Measurements from ENCODE around the gene MUC5AC.
"Not testable (repeated sequence)": the region's sequence is repeated elsewhere in the genome, so short reads cannot be mapped to it uniquely, and the experiment has no call there.

Gene MUC5AC

GRCh38 chr11:1231396-1232020, 73.8 kb downstream of the MUC5AC start:
- FAIRE-seq (no peak), DNase-seq (ENCODE audit: insufficient read length, low spot score) (no peak)

GRCh38 chr11:1232021-1232882, 74.5 kb downstream of the MUC5AC start:
- DNase-seq (ENCODE audit: insufficient read length, low spot score) (no peak), FAIRE-seq (no peak)

- no peak for DNase-seq (ENCODE audit: insufficient read length, low spot score)
- no peak for FAIRE-seq
Measured at GRCh38 chr11:1232883-1233321, 75.1 kb downstream of the MUC5AC start.

- FAIRE-seq (no peak), DNase-seq (ENCODE audit: insufficient read length, low spot score) (no peak)
Measured at GRCh38 chr11:1233351-1234053, 75.7 kb downstream of the MUC5AC start.

- no peak for FAIRE-seq
- no peak for DNase-seq (ENCODE audit: insufficient read length, low spot score)
Measured at GRCh38 chr11:1234054-1234720, 76.4 kb downstream of the MUC5AC start.

- FAIRE-seq (no peak), DNase-seq (ENCODE audit: insufficient read length, low spot score) (no peak)
Measured at GRCh38 chr11:1234771-1235305, 77.1 kb downstream of the MUC5AC start.

GRCh38 chr11:1235306-1235900, 77.7 kb downstream of the MUC5AC start:
- FAIRE-seq (no peak), DNase-seq (ENCODE audit: insufficient read length, low spot score) (no peak)

GRCh38 chr11:1235901-1236315, 78.2 kb downstream of the MUC5AC start:
- FAIRE-seq (no peak), DNase-seq (ENCODE audit: insufficient read length, low spot score) (no peak)

GRCh38 chr11:1236316-1237127, 78.8 kb downstream of the MUC5AC start:
- FAIRE-seq (no peak), DNase-seq (ENCODE audit: insufficient read length, low spot score) (no peak)

- DNase-seq (ENCODE audit: insufficient read length, low spot score) (no peak), FAIRE-seq (no peak)
Measured at GRCh38 chr11:1237128-1237580, 79.4 kb downstream of the MUC5AC start.

- no peak for FAIRE-seq
- no peak for DNase-seq (ENCODE audit: insufficient read length, low spot score)
Measured at GRCh38 chr11:1237851-1238250, 80.1 kb downstream of the MUC5AC start.

- DNase-seq (ENCODE audit: insufficient read length, low spot score) (no peak), FAIRE-seq (no peak)
Measured at GRCh38 chr11:1238767-1239595, 81.2 kb downstream of the MUC5AC start.

GRCh38 chr11:1239596-1240205, 81.9 kb downstream of the MUC5AC start:
- FAIRE-seq = no peak
- no peak for DNase-seq (ENCODE audit: insufficient read length, low spot score)

- DNase-seq (ENCODE audit: insufficient read length, low spot score) (no peak), FAIRE-seq (no peak)
Measured at GRCh38 chr11:1240771-1241170, 83.0 kb downstream of the MUC5AC start.

- DNase-seq (ENCODE audit: insufficient read length, low spot score) (no peak), FAIRE-seq (no peak)
Measured at GRCh38 chr11:1241706-1242105, 84.0 kb downstream of the MUC5AC start.

GRCh38 chr11:1242289-1242688, 84.5 kb downstream of the MUC5AC start:
- FAIRE-seq (no peak), DNase-seq (ENCODE audit: insufficient read length, low spot score) (no peak)

- DNase-seq (ENCODE audit: insufficient read length, low spot score); FAIRE-seq: not testable (repeated sequence)
Measured at GRCh38 chr11:1242751-1243150, 85.0 kb downstream of the MUC5AC start.

- FAIRE-seq; DNase-seq (ENCODE audit: insufficient read length, low spot score): not testable (repeated sequence)
Measured at GRCh38 chr11:1243521-1243920, 85.8 kb downstream of the MUC5AC start.
